HG03108 (cell line): Measurements from ENCODE around the gene CIRBP.

ENCODE experiments used
- ATAC-seq: cut with Tn5 transposase; IDR thresholded peaks from one replicate; pipeline ENCODE4 v1.9.1; 2021; ENCODE audit warnings: moderate library complexity; ENCODE audit not compliant: unreplicated experiment

Gene CIRBP

GRCh38 chr19:1266916-1267476 lies 2.1 kb upstream of the CIRBP start:
- ATAC-seq = peak; percentile 8

GRCh38 chr19:1267477-1268225 lies 1.5 kb upstream of the CIRBP start:
- no peak for ATAC-seq

- ATAC-seq = no peak
Observed at GRCh38 chr19:1268226-1269064, 687 bp upstream of the CIRBP start.

- peak; percentile 16 for ATAC-seq
Observed at GRCh38 chr19:1269478-1270212, 513 bp downstream of the CIRBP start.

GRCh38 chr19:1270213-1270853 lies 1.2 kb downstream of the CIRBP start:
- ATAC-seq = no peak

- ATAC-seq = no peak
Observed at GRCh38 chr19:1270854-1271527, 1.9 kb downstream of the CIRBP start.

GRCh38 chr19:1271528-1272422 lies 2.6 kb downstream of the CIRBP start:
- no peak for ATAC-seq

GRCh38 chr19:1272423-1273262 lies 3.5 kb downstream of the CIRBP start:
- no peak for ATAC-seq

GRCh38 chr19:1273263-1274041 lies 4.3 kb downstream of the CIRBP start:
- no peak for ATAC-seq

GRCh38 chr19:1274081-1274851 lies 5.1 kb downstream of the CIRBP start:
- ATAC-seq = no peak

GRCh38 chr19:1274852-1275259 lies 5.7 kb downstream of the CIRBP start:
- no peak for ATAC-seq

GRCh38 chr19:1275260-1275975 lies 6.3 kb downstream of the CIRBP start, which contains the start of gene FAM174C:
FAM174C (plus strand) TSS chr19:1275530; CDS start chr19:1275550, 20 bp downstream.
- ATAC-seq = peak; percentile 67

GRCh38 chr19:1275976-1276627 lies 7.0 kb downstream of the CIRBP start:
- ATAC-seq = no peak

- no peak for ATAC-seq
Observed at GRCh38 chr19:1276628-1277022, 7.5 kb downstream of the CIRBP start.

- ATAC-seq = no peak
Observed at GRCh38 chr19:1277061-1277460, 7.9 kb downstream of the CIRBP start.
